DOHH2 (cell line): ENCODE results near the gene IGFL4.

Experiments used
- EZH2phosphoT487 ChIP-seq: fragments of 200-600 bp; sonication (generic); IDR thresholded peaks from 2 replicates; pipeline ENCODE4 v1.6.1; 2017; ENCODE audit warnings: borderline replicate concordance, mild to moderate bottlenecking, antibody characterized with exemption, low read length, moderate library complexity, mixed read lengths
- TF ChIP-seq, protein P1 (sequence below): fragments of 200-600 bp; sonication (generic); IDR thresholded peaks from one replicate; pipeline ENCODE4 v1.5.1; 2014; ENCODE audit warnings: antibody characterized with exemption, mild to moderate bottlenecking, low read depth, low read length; ENCODE audit not compliant: poor library complexity, severe bottlenecking

DNA sequence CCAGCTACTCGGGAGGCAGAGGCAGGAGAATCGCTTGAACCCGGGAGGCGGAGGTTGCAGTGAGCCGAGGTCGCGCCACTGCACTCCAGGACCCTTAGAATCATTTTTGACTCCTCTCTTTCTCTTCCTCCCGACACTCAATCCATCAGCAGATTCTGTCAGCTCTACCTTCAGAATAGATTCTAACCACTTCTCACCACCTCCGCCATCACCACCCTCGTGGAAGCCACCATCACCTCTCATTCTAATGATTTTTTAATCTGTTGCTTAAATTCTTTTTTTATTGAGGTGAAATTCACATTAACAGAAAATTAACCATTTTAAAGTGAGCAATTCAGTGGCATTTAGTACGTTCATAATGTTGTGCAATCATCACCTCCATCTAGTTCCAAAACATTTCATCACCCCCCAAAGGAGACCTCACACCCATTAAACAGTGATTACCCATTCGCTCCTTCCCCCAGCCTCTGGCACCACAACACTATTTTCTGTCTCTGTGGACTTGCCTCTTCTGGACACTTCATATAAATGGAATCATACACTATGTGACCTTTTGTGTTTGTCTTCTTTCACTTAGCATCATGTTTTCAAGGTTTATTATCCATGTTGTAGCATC, 50.6 kb downstream of the IGFL4 start:
- TF ChIP-seq, protein P1, sequence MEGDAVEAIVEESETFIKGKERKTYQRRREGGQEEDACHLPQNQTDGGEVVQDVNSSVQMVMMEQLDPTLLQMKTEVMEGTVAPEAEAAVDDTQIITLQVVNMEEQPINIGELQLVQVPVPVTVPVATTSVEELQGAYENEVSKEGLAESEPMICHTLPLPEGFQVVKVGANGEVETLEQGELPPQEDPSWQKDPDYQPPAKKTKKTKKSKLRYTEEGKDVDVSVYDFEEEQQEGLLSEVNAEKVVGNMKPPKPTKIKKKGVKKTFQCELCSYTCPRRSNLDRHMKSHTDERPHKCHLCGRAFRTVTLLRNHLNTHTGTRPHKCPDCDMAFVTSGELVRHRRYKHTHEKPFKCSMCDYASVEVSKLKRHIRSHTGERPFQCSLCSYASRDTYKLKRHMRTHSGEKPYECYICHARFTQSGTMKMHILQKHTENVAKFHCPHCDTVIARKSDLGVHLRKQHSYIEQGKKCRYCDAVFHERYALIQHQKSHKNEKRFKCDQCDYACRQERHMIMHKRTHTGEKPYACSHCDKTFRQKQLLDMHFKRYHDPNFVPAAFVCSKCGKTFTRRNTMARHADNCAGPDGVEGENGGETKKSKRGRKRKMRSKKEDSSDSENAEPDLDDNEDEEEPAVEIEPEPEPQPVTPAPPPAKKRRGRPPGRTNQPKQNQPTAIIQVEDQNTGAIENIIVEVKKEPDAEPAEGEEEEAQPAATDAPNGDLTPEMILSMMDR, result no peak
- no peak for TF ChIP-seq EZH2phosphoT487
